Neural progenitor cell (in vitro differentiated cells): ENCODE measurements around the gene NCBP2L.

ENCODE experiments used
- EZH2 ChIP-seq: fragments of 200-600 bp; sonication (generic); IDR thresholded peaks from 2 replicates; pipeline ENCODE4 v1.6.1; 2017; ENCODE audit warnings: antibody characterized with exemption, mild to moderate bottlenecking, moderate library complexity
- TF ChIP-seq, protein P1 (sequence below): fragments of 200-600 bp; sonication (generic); IDR thresholded peaks from 2 replicates; pipeline ENCODE4 v1.5.1; 2017; ENCODE audit warnings: antibody characterized with exemption, mild to moderate bottlenecking

DNA sequence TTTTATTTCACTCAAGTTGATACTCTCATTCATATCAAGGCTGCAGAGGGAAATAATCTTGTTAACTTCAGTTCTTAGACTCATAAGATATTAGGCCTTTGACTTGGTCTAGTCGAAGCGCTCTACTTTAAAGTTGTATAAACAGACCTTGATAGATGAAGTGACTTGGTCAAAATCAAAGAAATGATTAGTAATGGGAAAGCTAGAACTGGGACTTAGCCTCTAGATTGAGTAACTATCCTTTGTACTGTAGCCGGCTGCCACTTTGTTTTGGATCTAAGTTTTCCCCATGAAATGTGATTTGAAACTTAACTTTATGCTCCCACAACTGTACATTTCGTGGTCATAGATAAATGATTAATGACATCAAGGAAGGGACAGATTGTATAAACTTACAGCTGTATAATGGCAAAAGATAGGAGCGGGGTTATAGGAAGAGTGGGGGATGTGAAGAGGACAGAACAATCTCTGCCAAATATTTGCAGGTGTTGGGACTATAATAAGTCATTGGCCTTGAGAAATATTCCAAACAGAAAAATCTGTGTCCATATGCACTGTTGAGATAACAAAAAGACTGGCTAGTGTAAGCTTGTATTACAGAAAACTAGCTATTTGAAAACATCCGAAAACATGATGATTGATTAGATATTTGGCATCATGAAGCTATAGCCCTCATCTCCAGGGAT is 65.3 kb downstream of the NCBP2L start:
- no peak for TF ChIP-seq EZH2
- TF ChIP-seq, protein P1, sequence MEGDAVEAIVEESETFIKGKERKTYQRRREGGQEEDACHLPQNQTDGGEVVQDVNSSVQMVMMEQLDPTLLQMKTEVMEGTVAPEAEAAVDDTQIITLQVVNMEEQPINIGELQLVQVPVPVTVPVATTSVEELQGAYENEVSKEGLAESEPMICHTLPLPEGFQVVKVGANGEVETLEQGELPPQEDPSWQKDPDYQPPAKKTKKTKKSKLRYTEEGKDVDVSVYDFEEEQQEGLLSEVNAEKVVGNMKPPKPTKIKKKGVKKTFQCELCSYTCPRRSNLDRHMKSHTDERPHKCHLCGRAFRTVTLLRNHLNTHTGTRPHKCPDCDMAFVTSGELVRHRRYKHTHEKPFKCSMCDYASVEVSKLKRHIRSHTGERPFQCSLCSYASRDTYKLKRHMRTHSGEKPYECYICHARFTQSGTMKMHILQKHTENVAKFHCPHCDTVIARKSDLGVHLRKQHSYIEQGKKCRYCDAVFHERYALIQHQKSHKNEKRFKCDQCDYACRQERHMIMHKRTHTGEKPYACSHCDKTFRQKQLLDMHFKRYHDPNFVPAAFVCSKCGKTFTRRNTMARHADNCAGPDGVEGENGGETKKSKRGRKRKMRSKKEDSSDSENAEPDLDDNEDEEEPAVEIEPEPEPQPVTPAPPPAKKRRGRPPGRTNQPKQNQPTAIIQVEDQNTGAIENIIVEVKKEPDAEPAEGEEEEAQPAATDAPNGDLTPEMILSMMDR, result no peak
